Measurements from ENCODE around the gene TUFT1. TPM values are rescaled to one million over a fixed set of nuclear protein-coding genes. Genes with fewer than 3 reads are reported as not detected.

Gene TUFT1
- total RNA-seq, 2 experiments from 2014 or later, result 0.06 to 0.13 TPM

GRCh38 chr1:151502859-151503780 is 37.0 kb upstream of the TUFT1 start:
- H3K4me3 ChIP-seq (ENCODE audit: low read depth, low read length, poor library complexity, severe bottlenecking), result no peak overlapping the region
- TF ChIP-seq EZH2phosphoT487 (IDR thresholded peaks at IDR 0.05; ENCODE audit: borderline replicate concordance, low read depth, low read length) (no peak), CTCF (conservative IDR thresholded peaks at IDR 0.05; ENCODE audit: low read length) (no peak)
- POLR2A ChIA-PET, result interaction anchor here (0.6 to 1.0 kb wide), 4 partner anchors 20 to 939 kb away, joined by 3 to 8 read pairs (median 3); no protein-coding TSS in a partner anchor
- CTCF ChIA-PET (ENCODE audit: unreplicated experiment), result no interaction called here
- no peak overlapping the region for H3K27ac ChIP-seq (ENCODE audit: low read depth, low read length, poor library complexity, severe bottlenecking)
- H3K79me2 ChIP-seq (ENCODE audit: insufficient read depth, low read depth, low read length), result no peaks in the 10 kb centered on the region
- H4K20me1 ChIP-seq (ENCODE audit: insufficient read depth, low read length), result no peaks in the 10 kb centered on the region
- H3K9me2 ChIP-seq (ENCODE audit: insufficient read depth, low read length), result no peaks in the 10 kb centered on the region
- BruUV-seq (replicated peaks), result no TSS peak
- intact Hi-C loops (cut with micrococcal nuclease; ENCODE audit: unreplicated experiment), result no loop called here
- no peaks in the 10 kb centered on the region for H3K4me1 ChIP-seq (ENCODE audit: insufficient read depth, low read length, poor library complexity, severe bottlenecking)
- no peaks in the 10 kb centered on the region for H3K36me3 ChIP-seq (ENCODE audit: insufficient read depth, low read length)
- no peak for DNase-seq (ENCODE audit: low spot score)
- no peaks in the 10 kb centered on the region for H3K9me3 ChIP-seq (ENCODE audit: low read length)
- no peak overlapping the region for H3K4me2 ChIP-seq (ENCODE audit: low read length)
- H2AFZ ChIP-seq (ENCODE audit: low read length), result no peak overlapping the region

DNA sequence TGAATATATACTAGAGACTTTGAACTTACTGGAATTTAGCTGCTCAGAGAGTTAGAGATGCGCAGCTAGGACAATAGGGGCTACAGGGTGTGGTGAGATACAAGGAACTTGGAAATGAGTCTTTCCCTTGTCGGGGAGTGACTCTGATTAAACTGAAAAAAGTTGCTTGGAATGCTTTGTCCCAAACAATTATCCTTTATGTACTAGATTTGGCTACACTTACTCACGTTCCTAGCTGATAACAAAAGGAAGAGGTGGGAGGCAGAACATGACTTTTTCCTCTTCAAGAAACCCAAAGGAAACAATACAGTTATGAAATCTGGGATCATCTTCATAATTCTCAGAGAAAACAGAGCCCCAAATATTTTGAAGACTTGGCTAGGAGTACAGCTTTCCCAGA is 35.9 kb upstream of the TUFT1 start:
- TF ChIP-seq EZH2phosphoT487 (IDR thresholded peaks at IDR 0.05; ENCODE audit: borderline replicate concordance, low read depth, low read length) (no peak), CTCF (conservative IDR thresholded peaks at IDR 0.05; ENCODE audit: low read length) (no peak)
- Histone ChIP-seq H3K9me2 (ENCODE audit: insufficient read depth, low read length) (no peaks in the 10 kb centered on the region), H3K4me2 (ENCODE audit: low read length) (no peak overlapping the region), H3K27ac (ENCODE audit: low read depth, low read length, poor library complexity, severe bottlenecking) (no peak overlapping the region), H2AFZ (ENCODE audit: low read length) (no peak overlapping the region), H4K20me1 (ENCODE audit: insufficient read depth, low read length) (no peaks in the 10 kb centered on the region), H3K36me3 (ENCODE audit: insufficient read depth, low read length) (no peaks in the 10 kb centered on the region), H3K9me3 (ENCODE audit: low read length) (no peaks in the 10 kb centered on the region), H3K4me3 (ENCODE audit: low read depth, low read length, poor library complexity, severe bottlenecking) (no peak overlapping the region), H3K4me1 (ENCODE audit: insufficient read depth, low read length, poor library complexity, severe bottlenecking) (no peaks in the 10 kb centered on the region), H3K79me2 (ENCODE audit: insufficient read depth, low read depth, low read length) (no peaks in the 10 kb centered on the region)
- ChIA-PET CTCF (ENCODE audit: unreplicated experiment) (no interaction called here), POLR2A (interaction anchor here (0.7 to 1.3 kb wide), 3 partner anchors 10 to 941 kb away, joined by 3 to 7 read pairs (median 3); no protein-coding TSS in a partner anchor)
- intact Hi-C loops (cut with micrococcal nuclease; ENCODE audit: unreplicated experiment), result no loop called here
- no TSS peak for BruUV-seq (replicated peaks)
- no peak for DNase-seq (ENCODE audit: low spot score)

DNA sequence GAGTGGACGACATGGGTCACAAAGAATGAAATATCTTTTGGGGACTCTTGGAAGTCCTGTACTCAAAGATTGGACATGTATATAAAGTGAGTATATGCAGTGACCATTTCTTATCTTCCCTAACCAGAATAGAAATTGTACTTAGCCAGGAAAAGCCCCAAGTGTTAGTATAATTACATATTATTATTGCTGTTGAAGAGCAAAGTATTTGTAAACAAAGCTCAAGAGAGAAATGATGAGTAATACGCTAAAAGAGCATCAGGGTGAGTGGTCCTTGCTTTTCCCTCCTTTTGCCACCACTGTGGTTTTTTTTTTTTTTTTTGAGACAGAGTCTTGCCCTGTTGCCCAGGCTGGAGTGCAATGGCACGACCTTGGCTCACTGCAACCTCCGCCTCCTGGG is 35.4 kb upstream of the TUFT1 start:
- no peak for TF ChIP-seq EZH2phosphoT487 (IDR thresholded peaks at IDR 0.05; ENCODE audit: borderline replicate concordance, low read depth, low read length)
- no peak for TF ChIP-seq CTCF (conservative IDR thresholded peaks at IDR 0.05; ENCODE audit: low read length)
- Histone ChIP-seq H3K9me2 (ENCODE audit: insufficient read depth, low read length) (no peaks in the 10 kb centered on the region), H3K4me1 (ENCODE audit: insufficient read depth, low read length, poor library complexity, severe bottlenecking) (no peaks in the 10 kb centered on the region), H4K20me1 (ENCODE audit: insufficient read depth, low read length) (no peaks in the 10 kb centered on the region), H3K79me2 (ENCODE audit: insufficient read depth, low read depth, low read length) (no peaks in the 10 kb centered on the region), H3K4me3 (ENCODE audit: low read depth, low read length, poor library complexity, severe bottlenecking) (no peak overlapping the region), H3K27ac (ENCODE audit: low read depth, low read length, poor library complexity, severe bottlenecking) (no peak overlapping the region), H3K4me2 (ENCODE audit: low read length) (no peak overlapping the region), H2AFZ (ENCODE audit: low read length) (no peak overlapping the region), H3K9me3 (ENCODE audit: low read length) (no peaks in the 10 kb centered on the region), H3K36me3 (ENCODE audit: insufficient read depth, low read length) (no peaks in the 10 kb centered on the region)
- BruUV-seq (replicated peaks), result no TSS peak
- DNase-seq (ENCODE audit: low spot score), result no peak
- intact Hi-C loops (cut with micrococcal nuclease; ENCODE audit: unreplicated experiment), result no loop called here
- CTCF ChIA-PET (ENCODE audit: unreplicated experiment), result no interaction called here
- POLR2A ChIA-PET, result interaction anchor here (0.7 to 1.3 kb wide), 4 partner anchors 10 to 208 kb away, joined by 3 to 7 read pairs (median 3); no protein-coding TSS in a partner anchor
